ENCODE results near the gene RDX. TPM values are rescaled to one million over a fixed set of nuclear protein-coding genes. Genes with fewer than 3 reads are reported as not detected.

RDX gene
- total and polyA plus RNA-seq, 2 experiments from 2014 or later: 45.2 to 226 TPM

DNA sequence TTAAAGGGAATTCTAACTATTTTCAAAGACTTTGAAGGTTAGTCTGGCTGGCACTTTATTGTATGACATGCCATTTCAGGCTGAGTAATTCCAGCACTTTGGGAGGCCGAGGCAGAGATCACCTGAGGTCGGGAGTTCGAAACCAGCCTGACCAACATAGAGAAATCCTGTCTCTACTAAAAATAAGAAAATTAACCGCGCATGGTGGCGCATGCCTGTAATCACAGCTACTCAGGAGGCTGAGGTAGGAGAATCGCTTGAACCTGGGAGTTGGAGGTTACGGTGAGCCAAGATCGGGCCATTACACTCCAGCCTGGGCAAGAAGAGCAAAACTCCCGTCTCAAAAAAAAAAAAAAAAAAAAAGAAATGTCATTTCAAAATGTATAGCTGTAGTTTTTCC is 95.6 kb downstream of the RDX start:
- H3K79me2 ChIP-seq (replicated peaks; ENCODE audit: insufficient read depth): no peaks in the 10 kb centered on the region
- no peak overlapping the region for H3K27ac ChIP-seq (ENCODE audit: low read depth)
- no peaks in the 10 kb centered on the region for H3K27me3 ChIP-seq (ENCODE audit: insufficient read depth)
- Mint-ChIP-seq H3K36me3 (ENCODE audit: low read depth) (no peaks in the 10 kb centered on the region), H3K27ac (no peak overlapping the region; the same call in 1 of the 2 replicates), H3K4me1 (peaks cover 14% of the 10 kb centered on the region), H3K9me3 (no peaks in the 10 kb centered on the region), H3K4me3 (no peak overlapping the region), H3K27me3 (ENCODE audit: insufficient read depth, low read depth, poor library complexity) (no peaks in the 10 kb centered on the region)
- no peak overlapping the region for H3K4me2 ChIP-seq
- no peaks in the 10 kb centered on the region for H4K20me1 ChIP-seq (replicated peaks; ENCODE audit: insufficient read depth)
- no peak for TF ChIP-seq NANOG (IDR thresholded peaks at IDR 0.05; ENCODE audit: borderline replicate concordance)
- TF ChIP-seq, protein P1, sequence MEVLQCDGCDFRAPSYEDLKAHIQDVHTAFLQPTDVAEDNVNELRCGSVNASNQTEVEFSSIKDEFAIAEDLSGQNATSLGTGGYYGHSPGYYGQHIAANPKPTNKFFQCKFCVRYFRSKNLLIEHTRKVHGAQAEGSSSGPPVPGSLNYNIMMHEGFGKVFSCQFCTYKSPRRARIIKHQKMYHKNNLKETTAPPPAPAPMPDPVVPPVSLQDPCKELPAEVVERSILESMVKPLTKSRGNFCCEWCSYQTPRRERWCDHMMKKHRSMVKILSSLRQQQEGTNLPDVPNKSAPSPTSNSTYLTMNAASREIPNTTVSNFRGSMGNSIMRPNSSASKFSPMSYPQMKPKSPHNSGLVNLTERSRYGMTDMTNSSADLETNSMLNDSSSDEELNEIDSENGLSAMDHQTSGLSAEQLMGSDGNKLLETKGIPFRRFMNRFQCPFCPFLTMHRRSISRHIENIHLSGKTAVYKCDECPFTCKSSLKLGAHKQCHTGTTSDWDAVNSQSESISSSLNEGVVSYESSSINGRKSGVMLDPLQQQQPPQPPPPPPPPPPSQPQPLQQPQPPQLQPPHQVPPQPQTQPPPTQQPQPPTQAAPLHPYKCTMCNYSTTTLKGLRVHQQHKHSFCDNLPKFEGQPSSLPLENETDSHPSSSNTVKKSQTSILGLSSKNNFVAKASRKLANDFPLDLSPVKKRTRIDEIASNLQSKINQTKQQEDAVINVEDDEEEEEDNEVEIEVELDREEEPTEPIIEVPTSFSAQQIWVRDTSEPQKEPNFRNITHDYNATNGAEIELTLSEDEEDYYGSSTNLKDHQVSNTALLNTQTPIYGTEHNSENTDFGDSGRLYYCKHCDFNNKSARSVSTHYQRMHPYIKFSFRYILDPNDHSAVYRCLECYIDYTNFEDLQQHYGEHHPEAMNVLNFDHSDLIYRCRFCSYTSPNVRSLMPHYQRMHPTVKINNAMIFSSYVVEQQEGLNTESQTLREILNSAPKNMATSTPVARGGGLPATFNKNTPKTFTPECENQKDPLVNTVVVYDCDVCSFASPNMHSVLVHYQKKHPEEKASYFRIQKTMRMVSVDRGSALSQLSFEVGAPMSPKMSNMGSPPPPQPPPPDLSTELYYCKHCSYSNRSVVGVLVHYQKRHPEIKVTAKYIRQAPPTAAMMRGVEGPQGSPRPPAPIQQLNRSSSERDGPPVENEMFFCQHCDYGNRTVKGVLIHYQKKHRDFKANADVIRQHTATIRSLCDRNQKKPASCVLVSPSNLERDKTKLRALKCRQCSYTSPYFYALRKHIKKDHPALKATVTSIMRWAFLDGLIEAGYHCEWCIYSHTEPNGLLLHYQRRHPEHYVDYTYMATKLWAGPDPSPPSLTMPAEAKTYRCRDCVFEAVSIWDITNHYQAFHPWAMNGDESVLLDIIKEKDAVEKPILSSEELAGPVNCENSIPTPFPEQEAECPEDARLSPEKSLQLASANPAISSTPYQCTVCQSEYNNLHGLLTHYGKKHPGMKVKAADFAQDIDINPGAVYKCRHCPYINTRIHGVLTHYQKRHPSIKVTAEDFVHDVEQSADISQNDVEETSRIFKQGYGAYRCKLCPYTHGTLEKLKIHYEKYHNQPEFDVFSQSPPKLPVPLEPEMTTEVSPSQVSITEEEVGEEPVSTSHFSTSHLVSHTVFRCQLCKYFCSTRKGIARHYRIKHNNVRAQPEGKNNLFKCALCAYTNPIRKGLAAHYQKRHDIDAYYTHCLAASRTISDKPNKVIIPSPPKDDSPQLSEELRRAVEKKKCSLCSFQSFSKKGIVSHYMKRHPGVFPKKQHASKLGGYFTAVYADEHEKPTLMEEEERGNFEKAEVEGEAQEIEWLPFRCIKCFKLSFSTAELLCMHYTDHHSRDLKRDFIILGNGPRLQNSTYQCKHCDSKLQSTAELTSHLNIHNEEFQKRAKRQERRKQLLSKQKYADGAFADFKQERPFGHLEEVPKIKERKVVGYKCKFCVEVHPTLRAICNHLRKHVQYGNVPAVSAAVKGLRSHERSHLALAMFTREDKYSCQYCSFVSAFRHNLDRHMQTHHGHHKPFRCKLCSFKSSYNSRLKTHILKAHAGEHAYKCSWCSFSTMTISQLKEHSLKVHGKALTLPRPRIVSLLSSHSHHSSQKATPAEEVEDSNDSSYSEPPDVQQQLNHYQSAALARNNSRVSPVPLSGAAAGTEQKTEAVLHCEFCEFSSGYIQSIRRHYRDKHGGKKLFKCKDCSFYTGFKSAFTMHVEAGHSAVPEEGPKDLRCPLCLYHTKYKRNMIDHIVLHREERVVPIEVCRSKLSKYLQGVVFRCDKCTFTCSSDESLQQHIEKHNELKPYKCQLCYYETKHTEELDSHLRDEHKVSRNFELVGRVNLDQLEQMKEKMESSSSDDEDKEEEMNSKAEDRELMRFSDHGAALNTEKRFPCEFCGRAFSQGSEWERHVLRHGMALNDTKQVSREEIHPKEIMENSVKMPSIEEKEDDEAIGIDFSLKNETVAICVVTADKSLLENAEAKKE (CRISPR knock-in tag; IDR thresholded peaks at IDR 0.05): no peak
- TF ChIP-seq JUNB (IDR thresholded peaks at IDR 0.05; ENCODE audit: unreplicated experiment): no peak
- H2AFZ ChIP-seq: no peak overlapping the region
- no peaks in the 10 kb centered on the region for H3K9me2 ChIP-seq (ENCODE audit: insufficient read depth)
- H3K4me1 ChIP-seq (ENCODE audit: insufficient read depth): peaks cover 12% of the 10 kb centered on the region
- H3F3A ChIP-seq (replicated peaks; ENCODE audit: low read depth): no peaks in the 10 kb centered on the region
- DNase-seq (ENCODE audit: low spot score) (no peak), ATAC-seq (no peak)
- no peaks in the 10 kb centered on the region for H3K36me3 ChIP-seq (ENCODE audit: insufficient read depth)
- H3K4me3 ChIP-seq: no peak overlapping the region

DNA sequence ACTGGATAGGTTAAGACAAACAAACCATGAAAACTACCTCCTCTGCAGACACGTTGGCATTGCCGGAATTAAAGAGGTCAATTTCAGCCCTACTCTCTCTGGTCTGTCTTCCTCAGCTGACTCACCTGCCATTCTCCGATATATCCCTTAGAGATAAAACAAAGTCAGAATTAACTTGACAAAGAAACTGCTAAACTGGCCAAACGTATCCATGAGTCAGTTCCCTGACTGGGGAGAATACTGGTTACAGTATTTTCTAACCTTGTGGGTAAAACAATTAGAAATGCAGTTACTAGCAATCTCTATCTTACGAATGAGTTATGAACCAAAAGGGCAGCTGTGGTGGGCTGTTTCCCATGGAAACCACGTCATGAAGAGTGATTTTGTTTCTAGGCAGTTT is 96.2 kb downstream of the RDX start:
- Histone ChIP-seq H3K36me3 (ENCODE audit: insufficient read depth) (no peaks in the 10 kb centered on the region), H3K4me1 (ENCODE audit: insufficient read depth) (peaks cover 12% of the 10 kb centered on the region), H3K79me2 (replicated peaks; ENCODE audit: insufficient read depth) (no peaks in the 10 kb centered on the region), H3K4me2 (no peak overlapping the region), H3K4me3 (no peak overlapping the region), H2AFZ (no peak overlapping the region), H3K9me2 (ENCODE audit: insufficient read depth) (no peaks in the 10 kb centered on the region), H3F3A (replicated peaks; ENCODE audit: low read depth) (no peaks in the 10 kb centered on the region), H4K20me1 (replicated peaks; ENCODE audit: insufficient read depth) (no peaks in the 10 kb centered on the region), H3K27me3 (ENCODE audit: insufficient read depth) (no peaks in the 10 kb centered on the region), H3K27ac (ENCODE audit: low read depth) (no peak overlapping the region)
- no peaks in the 10 kb centered on the region for H3K9me3 Mint-ChIP-seq
- H3K36me3 Mint-ChIP-seq (ENCODE audit: low read depth): no peaks in the 10 kb centered on the region
- H3K4me3 Mint-ChIP-seq: no peak overlapping the region
- H3K27ac Mint-ChIP-seq: peak overlapping the region; percentile 88; the same call in 1 of the 2 replicates
- DNase-seq (ENCODE audit: low spot score): peak; percentile 33
- no peaks in the 10 kb centered on the region for H3K27me3 Mint-ChIP-seq (ENCODE audit: insufficient read depth, low read depth, poor library complexity)
- ATAC-seq: peak; percentile 26; the same call in 2 of the 3 replicates
- H3K4me1 Mint-ChIP-seq: peaks cover 14% of the 10 kb centered on the region
- TF ChIP-seq EZH2phosphoT487 (IDR thresholded peaks at IDR 0.05; ENCODE audit: unreplicated experiment) (no peak), NANOG (IDR thresholded peaks at IDR 0.05; ENCODE audit: borderline replicate concordance) (no peak), CTCF (conservative IDR thresholded peaks at IDR 0.05; ENCODE audit: low read depth in 2 of 2) (no peak), POLR2AphosphoS5 (IDR thresholded peaks at IDR 0.05; ENCODE audit: low read depth) (no peak), CREB1 (CRISPR knock-in tag; IDR thresholded peaks at IDR 0.05; ENCODE audit: low read depth) (no peak), JUNB (IDR thresholded peaks at IDR 0.05; ENCODE audit: unreplicated experiment) (no peak), STAT1 (IDR thresholded peaks at IDR 0.05; ENCODE audit: unreplicated experiment) (no peak)
- TF ChIP-seq, protein P2, sequence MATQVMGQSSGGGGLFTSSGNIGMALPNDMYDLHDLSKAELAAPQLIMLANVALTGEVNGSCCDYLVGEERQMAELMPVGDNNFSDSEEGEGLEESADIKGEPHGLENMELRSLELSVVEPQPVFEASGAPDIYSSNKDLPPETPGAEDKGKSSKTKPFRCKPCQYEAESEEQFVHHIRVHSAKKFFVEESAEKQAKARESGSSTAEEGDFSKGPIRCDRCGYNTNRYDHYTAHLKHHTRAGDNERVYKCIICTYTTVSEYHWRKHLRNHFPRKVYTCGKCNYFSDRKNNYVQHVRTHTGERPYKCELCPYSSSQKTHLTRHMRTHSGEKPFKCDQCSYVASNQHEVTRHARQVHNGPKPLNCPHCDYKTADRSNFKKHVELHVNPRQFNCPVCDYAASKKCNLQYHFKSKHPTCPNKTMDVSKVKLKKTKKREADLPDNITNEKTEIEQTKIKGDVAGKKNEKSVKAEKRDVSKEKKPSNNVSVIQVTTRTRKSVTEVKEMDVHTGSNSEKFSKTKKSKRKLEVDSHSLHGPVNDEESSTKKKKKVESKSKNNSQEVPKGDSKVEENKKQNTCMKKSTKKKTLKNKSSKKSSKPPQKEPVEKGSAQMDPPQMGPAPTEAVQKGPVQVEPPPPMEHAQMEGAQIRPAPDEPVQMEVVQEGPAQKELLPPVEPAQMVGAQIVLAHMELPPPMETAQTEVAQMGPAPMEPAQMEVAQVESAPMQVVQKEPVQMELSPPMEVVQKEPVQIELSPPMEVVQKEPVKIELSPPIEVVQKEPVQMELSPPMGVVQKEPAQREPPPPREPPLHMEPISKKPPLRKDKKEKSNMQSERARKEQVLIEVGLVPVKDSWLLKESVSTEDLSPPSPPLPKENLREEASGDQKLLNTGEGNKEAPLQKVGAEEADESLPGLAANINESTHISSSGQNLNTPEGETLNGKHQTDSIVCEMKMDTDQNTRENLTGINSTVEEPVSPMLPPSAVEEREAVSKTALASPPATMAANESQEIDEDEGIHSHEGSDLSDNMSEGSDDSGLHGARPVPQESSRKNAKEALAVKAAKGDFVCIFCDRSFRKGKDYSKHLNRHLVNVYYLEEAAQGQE (IDR thresholded peaks at IDR 0.05; ENCODE audit: unreplicated experiment): no peak

Data from GM23338 (cell line).